GM18499 (cell line): ENCODE data around the gene CCNB1.
"Not testable (repeated sequence)": the region's sequence is repeated elsewhere in the genome, so short reads cannot be mapped to it uniquely, and the experiment has no call there.

ENCODE experiments used
- ATAC-seq: cut with Tn5 transposase; IDR thresholded peaks from one replicate; pipeline ENCODE4 v1.9.1; 2021; ENCODE audit warnings: moderate number of reproducible peaks; ENCODE audit not compliant: insufficient read depth, unreplicated experiment

Gene CCNB1

DNA sequence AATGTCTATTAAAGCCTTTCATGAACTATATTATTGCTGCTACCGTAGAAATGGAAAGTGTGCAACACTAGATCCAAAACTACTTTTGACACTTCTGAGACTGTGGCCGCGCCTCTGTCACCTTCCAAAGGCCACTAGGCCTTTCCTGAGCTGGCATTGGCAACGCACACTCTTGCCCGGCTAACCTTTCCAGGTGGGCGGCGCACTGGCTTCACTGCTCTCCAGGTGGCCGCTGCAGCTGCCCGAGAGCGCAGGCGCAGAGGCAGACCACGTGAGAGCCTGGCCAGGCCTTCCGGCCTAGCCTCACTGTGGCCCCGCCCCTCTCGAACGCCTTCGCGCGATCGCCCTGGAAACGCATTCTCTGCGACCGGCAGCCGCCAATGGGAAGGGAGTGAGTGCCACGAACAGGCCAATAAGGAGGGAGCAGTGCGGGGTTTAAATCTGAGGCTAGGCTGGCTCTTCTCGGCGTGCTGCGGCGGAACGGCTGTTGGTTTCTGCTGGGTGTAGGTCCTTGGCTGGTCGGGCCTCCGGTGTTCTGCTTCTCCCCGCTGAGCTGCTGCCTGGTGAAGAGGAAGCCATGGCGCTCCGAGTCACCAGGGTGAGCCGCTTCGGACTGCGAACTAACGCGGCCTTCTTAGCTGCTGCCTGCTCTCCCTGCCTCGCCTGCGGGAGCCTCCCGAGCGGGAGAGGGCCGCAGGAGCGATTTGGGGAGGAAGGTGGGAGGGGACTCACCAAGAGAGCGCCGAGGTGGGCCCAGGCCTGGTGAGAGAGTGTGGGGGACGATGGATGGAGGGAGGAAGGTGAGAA is at the start of gene CCNB1:
CCNB1 (plus strand) TSS at position 465 of the 807 bp plus-strand sequence; CDS start at position 578, 113 bp downstream.
- ATAC-seq: peak; percentile 97

DNA sequence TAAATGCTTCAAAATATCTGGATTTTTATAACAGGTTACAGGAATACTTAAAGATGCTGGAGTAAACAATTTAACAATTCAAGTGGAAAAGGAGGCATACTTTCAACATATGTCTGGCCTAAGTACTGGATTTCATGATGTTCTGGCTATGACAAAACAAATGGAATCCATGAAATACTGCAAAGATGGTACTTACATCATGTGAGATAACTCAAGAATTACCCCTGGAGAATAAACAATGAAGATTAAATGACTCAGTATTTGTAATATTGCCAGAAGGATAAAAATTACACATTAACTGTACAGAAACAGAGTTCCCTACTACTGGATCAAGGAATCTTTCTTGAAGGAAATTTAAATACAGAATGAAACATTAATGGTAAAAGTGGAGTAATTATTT is 37.5 kb upstream of the CCNB1 start:
- no peak for ATAC-seq

DNA sequence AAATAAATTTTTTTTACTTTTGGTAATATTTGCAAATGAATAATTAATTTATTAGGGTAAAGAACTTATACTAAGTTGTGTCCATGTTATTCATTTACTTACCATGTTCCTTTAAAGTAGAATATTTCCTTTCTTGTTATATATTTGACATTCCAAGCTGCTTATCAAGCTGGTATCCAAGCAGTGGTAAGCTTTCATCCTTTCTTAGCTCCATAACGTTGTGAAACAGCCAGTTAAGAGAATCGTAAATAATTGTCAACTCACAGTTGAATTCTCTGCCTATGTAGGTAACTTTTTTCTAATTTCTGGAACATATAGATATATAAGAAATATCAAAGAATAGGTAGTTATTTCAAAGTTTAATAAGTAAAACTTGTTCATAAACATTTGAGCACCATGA is 36.7 kb upstream of the CCNB1 start:
- no peak for ATAC-seq

DNA sequence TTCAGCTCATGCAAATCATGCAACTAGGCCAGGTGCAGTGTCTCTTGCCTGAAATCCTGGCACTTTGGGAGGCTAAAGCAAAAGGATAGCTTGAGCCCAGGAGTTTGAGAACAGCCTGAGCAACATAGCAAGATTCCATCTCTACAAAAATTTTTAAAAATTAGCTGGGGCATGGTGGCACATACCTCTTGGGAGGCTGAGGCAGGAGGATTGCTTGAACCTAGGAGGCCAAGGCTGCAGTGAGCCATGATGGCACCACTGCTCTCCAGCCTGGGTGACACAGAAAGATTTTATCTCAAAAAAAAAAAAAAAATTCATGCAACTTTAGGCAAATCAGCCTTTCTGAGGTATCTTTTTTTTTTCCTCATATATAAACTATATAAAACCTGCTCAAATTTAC is 35.6 kb upstream of the CCNB1 start:
- ATAC-seq: no peak

DNA sequence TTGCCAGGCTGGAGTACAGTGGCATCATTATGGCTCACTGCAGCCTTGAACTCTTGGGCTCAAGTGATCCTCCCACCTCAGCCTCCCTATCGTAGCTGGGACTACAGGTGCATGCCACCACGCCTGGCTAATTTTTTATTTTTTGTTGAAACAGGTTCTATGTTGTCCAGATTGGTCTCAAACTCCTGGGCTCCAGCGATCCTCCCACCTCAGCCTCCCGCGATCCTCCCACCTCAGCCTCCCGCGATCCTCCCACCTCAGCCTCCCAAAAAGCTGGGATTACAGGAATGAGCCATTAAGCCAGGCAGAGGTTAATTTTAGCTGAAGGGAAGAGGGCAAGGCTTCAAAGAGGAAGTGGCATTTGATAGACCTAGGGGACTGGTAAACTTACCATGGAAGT is 32.8 kb upstream of the CCNB1 start:
- no peak for ATAC-seq

DNA sequence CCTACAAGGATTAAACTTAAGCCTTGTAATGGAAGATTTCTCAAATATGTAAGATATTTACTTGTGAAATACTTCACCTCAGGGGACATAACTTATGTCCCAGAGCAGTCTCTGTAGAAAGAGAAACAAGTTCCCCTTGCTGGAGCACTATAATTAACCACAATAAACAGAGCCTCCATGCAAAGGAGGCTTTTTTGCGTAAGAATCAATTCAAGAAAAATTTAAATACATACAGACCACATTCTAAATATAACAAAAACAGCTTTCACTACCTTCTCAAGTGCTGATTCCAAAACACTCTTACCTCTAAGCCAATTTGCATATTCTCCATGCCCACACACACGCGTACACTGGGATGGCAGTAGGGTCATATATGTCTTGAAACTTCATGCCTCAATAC is 30.7 kb upstream of the CCNB1 start:
- peak; percentile 94 for ATAC-seq

DNA sequence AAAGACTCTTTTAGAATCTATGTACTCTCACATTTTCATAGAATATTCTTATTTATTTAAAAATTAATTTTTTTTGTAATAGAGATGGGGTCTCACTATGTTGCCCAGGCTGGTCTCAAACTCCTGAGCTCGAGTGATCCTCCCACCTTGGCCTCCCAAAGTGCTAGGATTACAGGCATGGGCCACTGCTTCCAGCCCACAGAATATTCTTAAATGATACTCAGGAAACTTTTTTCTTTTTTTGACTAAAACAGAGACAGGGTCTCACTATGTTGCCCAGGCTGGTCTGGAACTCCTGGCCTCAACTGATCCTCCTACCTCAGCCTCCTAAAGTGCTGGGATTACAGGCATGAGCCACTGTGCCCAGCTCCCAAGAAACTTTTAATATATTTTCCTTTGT is 29.7 kb upstream of the CCNB1 start:
- not testable (repeated sequence) for ATAC-seq

DNA sequence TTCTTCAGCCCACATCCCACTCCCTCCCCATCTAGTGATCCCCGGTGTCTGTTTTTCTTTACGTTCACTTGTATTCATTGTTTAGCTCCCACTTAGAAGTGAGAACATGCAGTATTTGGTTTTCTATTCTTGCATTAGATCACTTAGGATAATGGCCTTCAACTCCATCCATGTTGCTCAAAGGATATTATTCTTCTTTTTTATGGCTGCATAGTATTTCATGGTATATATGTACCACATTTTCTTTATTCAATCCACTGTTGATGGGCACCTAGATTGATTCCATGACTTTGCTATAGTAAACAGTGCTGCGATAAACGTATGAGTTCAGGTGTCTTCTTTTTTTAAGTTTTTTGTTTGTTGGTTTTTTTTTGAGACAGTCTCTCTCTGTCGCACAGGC is 29.1 kb upstream of the CCNB1 start:
- ATAC-seq: no peak

DNA sequence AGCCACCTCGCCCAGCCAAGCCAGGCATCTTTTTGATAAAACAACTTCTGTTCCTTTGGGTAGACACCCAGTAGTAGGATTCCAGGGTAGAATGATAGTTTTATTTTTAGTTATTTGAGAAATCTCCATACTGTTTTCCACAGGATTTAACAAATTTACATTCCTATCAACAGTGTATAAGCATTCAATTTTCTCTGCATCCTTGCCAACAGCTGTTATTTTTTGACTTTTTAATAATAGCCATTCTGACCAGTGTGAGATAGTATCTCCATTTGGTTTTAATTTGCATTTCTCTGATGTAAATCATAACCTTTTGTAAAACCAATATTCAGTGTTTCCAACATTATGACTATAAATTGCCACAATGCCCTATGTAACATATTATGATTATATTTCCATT is 28.2 kb upstream of the CCNB1 start:
- no peak for ATAC-seq

DNA sequence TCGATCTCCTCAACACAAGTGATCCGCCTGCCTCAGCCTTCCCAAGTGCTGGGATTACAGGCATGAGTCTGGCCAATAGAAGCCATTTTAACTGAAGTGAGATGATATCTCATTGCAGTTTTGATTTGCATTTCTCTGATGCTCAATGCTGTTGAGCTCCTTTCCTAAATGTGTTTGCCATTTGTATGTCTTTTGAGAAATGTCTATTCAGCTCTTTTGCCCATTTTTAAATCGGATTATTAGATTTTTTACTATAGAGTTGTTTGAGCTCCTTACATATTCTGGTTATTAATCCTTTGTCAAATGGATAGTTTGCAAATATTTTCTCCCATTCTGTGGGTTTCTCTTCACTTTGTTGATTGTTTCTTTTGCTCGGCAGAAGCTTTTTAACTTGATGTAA is 26.7 kb upstream of the CCNB1 start:
- ATAC-seq: not testable (repeated sequence)

DNA sequence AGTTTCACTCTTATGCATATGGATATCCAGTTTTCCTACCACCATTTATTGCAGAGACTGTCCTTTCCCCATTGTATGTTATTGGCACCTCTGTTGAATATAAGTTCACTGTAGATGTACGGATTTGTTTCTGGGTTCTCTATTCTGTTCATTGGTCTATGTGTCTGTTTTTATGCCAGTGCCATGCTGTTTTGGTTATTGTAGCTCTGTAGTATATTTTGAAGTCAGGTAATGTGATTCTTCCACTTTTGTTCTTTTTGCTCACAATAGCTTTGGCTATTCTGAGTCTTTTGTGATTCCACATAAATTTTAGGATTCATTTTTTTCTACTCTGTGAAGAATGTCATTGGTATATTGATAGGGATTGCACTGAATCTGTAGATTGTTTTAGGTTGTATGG is 26.1 kb upstream of the CCNB1 start:
- no peak for ATAC-seq

DNA sequence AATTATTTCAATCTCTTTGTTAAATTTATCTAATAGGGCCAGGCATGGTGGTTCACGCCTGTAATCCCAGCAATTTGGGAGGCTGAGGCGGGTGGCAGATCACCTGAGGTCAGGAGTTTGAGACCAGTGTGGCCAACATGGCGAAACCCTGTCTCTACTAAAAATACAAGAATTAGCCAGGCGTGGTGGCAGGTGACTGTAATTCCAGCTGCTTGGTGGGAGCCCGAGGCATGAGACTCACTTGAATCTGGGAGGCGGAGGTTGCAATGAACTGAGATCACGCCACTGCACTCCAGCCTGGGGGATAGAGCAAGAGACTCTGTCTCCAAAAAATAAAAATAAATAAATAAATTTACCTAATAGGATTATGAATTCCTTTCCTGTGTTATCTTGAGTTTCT is 18.4 kb upstream of the CCNB1 start:
- not testable (repeated sequence) for ATAC-seq

DNA sequence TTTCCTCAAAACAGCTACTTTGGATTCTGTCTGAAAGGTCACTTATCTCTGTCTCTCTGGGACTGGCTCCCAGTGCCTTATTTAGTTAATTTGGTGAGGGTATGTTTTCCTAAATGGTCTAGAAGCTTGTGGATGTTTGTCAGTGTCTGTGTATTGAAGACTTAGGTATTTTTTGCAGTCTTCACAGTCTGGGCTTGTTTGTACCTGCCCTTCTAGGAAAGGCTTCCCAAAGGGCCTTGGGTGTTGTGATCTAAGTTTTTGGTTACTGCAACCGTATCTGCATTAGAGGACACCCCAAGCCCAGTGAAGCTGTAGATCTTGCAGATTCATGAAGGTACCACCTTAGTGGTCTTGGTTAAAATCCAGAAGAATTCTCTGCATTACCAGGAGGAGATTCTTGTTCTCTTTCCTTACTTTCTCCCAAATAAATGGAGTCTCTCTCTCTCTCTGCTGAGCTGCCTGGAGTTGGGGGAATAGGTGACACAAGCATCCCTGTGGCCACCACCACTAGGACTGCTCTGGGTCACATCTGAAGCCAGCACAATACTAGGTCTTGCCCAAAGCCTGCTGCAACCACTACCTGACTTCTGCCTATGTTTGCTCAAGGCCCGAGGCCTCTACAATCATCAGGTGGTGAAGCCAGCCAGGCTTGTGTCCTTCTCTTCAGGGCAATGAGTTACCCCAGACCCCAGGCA is 17.8 kb upstream of the CCNB1 start:
- ATAC-seq: no peak

DNA sequence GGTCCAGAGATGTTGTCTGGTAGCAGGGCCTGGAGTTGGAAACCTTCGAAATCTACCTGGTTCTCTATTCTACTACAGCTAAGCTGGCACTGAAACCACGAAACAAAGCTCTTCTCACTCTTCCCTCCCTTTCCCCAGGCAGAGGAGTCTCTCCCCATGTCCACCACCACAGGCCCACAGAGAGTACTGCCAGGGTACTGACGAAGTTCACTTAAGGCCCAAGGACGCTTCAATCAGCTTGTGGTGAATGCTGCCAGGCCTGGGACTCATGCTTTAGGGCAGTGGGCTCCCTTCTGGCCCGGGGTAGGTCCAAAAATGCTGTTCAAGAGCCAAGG is 17.3 kb upstream of the CCNB1 start:
- no peak for ATAC-seq

DNA sequence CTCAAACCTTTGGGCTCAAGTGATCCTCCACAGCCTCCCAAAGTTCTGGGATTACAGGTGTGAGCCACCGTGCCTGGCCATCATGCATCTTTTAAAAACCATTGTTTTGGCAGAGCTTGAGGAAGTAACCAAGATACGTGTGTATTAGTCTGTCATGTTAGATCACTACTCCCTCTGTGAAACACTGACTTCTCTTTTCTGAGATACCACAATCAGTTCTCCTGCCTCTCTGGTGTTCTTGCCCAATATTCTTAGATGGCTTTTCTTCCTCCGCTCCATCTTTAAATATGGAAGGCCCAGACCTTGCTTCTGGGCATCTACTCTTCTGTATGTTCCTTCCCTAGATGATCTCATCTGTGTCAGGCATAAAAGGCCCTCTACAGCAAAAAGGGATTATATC is 14.2 kb upstream of the CCNB1 start:
- no peak for ATAC-seq

DNA sequence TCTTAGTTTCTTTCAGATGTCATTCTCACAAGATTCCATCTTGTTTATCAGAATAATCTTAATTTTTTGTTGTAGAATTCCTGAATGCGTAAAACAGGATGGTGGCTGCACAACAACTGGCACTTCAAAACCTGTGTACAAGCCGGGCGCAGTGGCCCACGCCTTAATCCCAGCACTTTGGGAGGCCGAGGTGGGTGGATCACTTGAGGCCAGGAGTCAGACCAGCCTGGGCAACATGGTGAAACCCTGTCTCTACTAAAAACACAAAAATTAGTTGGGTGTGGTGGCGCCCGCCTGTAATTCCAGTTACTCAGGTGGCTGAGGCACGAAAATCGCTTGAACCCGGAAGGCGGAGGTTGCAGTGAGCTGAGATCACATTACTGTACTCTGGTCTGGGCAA is 10.5 kb upstream of the CCNB1 start:
- no peak for ATAC-seq

DNA sequence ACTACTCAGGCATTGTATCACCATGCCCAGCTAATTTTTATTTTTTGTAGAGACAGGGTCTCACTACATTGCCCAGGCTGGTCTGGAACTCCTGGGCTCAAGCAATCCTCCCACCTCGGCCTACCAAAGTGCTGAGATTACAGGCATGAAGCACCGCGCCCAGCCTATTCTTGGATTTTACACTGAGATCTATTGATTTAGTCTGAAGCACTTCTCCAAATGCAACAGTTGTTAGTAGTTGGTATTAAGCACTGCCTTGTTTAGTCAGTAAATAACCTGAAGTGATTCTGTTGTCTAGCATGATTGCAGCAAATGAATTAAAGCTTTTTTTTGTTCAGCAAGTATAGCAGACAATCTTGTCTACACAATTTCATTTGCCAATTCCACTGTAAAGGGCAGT is 8.9 kb upstream of the CCNB1 start:
- ATAC-seq: no peak

DNA sequence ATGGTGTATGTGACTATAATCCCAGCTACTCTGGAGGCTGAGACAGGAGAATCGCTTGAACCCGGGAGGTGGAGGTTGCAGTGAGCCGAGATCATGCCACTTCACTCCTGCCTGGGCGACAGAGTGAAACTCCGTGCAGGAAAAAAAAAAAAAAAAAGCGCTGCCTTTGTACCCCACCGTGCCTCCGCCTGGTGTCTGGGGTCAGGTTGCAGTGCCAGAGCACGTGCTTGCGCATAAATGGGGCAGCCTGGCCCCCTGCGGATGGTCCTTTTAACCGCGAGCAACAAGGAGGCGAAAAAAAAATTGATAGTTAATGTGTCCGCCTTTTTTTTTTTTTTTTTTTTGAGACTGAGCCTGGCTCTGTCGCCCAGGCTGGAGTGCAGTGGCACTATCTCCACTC is 6.3 kb upstream of the CCNB1 start:
- ATAC-seq: no peak

DNA sequence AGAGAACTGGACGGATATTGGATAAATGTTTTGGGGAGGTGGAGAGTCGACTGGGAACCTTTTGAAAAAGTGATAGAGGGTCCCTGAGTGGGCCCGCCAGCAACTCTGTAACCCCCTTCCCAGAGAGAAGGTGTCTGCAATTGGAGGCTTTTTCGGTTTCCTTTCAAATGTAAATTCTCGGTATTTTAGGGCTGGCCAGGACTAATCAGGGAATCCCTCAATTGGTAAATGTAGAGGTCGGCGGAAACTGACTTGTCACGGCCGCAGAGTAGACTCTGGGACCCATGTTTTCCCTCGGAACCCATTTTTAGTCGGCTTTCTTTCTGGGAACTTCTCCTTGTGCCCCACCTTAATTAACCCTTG is 524 bp downstream of the CCNB1 start:
- ATAC-seq: no peak

DNA sequence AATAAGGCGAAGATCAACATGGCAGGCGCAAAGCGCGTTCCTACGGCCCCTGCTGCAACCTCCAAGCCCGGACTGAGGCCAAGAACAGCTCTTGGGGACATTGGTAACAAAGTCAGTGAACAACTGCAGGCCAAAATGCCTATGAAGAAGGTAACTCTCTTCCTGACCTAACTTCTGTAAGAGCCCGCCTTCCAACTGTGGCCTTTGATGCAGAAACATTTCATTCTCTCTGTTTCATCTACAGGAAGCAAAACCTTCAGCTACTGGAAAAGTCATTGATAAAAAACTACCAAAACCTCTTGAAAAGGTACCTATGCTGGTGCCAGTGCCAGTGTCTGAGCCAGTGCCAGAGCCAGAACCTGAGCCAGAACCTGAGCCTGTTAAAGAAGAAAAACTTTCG is 979 bp downstream of the CCNB1 start:
- no peak for ATAC-seq

DNA sequence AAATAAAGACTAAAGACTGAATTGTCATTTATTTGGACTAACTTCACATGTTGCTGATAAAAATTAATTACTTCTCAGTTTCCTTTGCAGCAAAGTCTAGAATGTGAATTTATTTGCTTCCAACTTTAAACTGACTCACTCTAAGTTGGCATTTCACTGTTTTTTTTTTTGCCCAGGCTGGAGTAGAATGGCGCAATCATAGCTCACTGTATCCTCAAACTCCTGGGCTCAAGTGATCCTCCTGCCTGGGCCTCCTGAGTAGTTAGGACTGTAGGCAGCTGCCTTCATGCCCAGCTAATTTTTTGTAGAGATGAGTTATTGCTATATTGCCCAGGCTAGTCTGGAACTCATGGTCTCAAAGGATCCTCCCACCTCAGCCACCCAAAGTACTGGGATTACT is 3.5 kb downstream of the CCNB1 start:
- no peak for ATAC-seq

DNA sequence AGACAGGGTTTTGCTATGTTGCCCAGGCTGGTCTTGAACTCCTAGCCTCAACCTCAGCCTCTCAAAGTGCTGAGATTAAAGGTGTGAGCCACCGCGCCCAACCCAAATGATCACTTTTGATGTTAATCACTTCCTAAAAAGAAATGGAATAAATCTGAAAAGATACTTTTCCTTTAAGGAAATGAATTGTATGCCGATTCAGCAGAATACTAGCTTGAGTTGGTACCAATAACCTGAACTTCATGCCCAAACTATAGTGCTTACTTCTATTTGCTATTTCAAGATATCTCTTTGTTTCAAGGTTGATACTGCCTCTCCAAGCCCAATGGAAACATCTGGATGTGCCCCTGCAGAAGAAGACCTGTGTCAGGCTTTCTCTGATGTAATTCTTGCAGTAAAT is 4.0 kb downstream of the CCNB1 start:
- no peak for ATAC-seq
